ENCODE results near the gene ATAD3C. TPM values are rescaled to one million over a fixed set of nuclear protein-coding genes. Genes with fewer than 3 reads are reported as not detected.

ATAD3C gene
- total RNA-seq, 1 donor from 2014 or later = 7.0 TPM

DNA sequence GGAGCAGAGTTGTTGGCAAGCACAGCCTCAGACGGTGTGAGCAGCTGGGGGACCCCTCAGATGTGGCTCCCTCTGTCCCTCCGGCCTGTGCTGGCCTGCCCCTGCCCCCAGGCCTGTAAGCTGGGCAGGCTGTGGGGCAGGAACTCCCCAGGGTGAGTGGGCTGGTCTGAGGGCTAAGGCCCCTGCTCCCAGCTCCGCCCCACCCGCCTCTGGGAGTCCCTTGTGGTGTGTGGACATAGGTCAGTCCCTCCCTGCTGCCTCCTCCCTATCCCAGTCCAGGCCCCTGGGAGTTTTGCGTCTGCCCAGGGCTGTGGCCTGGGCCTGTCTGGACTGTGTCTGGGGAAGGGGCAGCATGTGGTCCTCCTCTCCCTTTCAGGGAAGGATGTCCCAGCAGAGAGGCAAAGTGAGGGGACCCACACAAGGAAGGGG, 17.6 kb upstream of the ATAD3C start:
- DNase-seq (ENCODE audit: low spot score) = no peak

GRCh38 chr1:1432274-1432950, 17.1 kb upstream of the ATAD3C start:
- no peak for DNase-seq (ENCODE audit: low spot score)

DNA sequence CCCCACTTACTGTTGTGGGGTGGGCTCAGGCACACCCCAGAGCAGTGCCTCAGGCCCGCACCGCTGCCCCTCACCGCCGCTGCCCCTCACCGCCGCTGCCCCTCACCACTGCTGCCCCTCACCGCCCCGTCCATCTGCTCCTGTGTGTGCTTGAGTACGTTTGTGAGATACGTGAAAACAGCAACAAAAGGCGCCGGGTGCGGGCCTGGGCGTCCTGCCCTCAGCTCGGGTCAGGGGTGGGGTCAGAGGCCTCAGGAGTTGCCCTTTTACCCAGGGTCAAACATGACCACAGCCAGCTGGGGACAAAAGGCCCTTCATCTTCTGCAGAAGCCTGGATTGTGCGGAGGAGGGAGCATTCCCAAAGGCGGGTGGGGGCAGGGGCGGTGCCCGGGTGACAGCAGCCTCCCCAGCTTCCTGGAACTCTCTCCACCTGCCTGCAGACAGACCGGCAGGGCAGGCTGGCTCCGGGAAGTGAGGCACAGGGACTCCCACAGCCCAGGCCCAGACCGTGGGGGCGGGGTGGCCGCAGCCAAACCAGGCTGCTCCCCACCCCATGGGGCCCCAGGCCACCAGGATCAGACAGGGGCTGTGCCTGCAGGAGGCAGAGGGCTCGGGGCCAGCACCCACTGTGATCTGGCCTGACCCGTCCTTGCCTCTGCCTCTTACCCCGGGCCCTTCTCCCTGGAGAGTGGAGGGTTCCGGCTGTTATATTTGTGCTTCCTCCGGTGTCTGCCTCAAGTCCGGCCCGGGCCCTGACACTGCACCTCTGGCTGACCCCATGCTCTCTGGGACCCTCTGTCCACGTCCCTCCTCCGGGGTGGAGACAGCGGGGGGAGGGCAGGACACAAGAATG, 16.3 kb upstream of the ATAD3C start:
- DNase-seq (ENCODE audit: low spot score) = peak; percentile 78

DNA sequence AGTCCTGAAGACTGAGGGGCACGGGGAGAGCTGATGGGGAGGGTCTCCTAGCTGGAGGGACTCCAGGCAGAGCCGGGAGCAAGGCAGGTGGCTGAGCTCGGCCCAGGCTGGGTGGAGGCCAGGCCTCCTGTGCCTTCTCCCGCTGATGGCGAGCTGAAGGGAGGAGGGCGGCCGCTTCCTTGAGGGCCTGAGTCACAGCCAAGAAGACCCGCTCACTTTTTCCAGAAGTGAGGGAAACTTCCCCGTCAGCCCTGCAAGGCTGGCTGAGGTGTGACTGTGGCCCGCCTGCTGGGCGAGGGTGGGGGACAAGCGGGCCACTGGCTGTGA, 15.7 kb upstream of the ATAD3C start:
- DNase-seq (ENCODE audit: low spot score) = no peak

DNA sequence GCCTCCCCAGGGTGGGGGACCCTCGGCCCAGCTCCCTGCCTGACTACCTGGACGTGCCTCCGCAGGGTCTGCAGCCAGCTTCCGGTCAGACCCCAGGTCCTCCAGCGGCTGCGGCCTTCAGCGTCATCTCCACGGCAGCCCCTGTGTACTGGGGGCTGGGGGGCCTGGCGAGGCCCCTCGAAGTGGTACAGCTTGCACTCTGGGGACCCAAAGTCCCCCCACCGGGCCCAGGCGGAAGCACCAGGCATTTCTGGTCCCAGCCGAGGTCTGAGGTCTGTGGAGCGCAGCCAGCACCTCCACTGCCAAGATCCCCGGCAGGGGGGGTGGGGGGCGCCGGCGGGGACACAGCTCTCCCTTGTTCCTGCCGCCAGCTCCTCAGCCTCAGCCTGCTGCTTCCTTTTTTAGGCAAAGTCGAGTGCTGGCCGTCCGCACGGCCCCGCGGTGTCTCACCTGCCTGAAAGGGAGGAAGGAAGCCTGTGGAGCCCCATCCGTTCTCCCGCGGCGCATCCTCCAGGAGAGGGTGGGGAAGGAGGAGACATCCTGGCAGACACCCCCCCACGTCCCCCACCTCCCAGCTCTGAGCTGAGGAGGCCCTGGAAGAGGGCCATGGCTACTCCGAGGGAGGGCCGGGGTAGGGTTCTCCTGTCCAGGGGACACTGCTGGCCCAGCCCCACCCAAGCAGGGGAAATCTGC, 15.2 kb upstream of the ATAD3C start:
- peak; percentile 41 for DNase-seq (ENCODE audit: low spot score)

DNA sequence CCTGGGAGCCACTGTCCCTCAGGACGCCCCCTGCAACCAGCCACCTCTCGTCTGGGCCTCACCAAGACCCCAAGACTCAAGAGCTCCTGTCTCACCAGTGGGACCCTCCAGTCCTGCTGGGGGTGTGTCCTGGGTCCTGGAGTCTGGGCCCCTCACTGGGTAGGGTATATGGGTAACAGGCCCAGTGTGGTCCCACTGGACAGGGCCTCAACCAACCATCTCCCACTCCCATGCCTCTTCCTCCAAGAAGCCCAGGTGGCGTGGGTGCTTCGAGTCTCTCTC, 14.7 kb upstream of the ATAD3C start:
- DNase-seq (ENCODE audit: low spot score) = no peak

GRCh38 chr1:1435106-1435903, 14.2 kb upstream of the ATAD3C start, which contains the start of gene VWA1:
Gene VWA1 (plus strand): TSS chr1:1435690. CDS start chr1:1435749, 59 bp downstream.
- DNase-seq (ENCODE audit: low spot score) = peak; percentile 65

- DNase-seq (ENCODE audit: low spot score) = no peak
These were observed 13.4 kb upstream of the ATAD3C start for GRCh38 chr1:1435911-1436629.

GRCh38 chr1:1436630-1437032, 12.9 kb upstream of the ATAD3C start:
- DNase-seq (ENCODE audit: low spot score) = no peak

DNA sequence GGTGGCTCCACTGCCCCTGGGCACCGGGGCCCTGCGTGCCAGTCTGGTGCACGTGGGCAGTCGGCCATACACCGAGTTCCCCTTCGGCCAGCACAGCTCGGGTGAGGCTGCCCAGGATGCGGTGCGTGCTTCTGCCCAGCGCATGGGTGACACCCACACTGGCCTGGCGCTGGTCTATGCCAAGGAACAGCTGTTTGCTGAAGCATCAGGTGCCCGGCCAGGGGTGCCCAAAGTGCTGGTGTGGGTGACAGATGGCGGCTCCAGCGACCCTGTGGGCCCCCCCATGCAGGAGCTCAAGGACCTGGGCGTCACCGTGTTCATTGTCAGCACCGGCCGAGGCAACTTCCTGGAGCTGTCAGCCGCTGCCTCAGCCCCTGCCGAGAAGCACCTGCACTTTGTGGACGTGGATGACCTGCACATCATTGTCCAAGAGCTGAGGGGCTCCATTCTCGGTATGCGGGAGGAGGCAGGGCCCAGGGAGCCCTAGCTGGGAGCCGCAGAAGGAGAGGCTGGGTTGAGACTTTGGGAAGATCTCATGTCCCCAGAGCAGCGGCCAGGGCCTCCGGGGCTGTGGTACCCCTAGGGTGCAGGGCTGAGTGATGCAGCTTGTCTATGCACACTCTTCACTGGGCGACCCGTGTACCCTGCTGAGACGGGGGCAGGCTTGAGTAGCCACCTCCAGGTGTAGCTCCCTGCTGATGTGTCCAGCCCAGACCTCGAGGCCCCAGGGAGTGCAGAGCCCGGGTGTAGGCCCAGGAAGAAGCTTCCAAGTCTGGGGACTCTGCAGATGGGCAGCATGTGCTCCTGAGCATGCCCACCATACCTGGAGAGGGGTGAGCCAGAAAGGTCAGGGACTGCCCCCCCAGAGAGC, 12.2 kb upstream of the ATAD3C start:
- DNase-seq (ENCODE audit: low spot score) = no peak

DNA sequence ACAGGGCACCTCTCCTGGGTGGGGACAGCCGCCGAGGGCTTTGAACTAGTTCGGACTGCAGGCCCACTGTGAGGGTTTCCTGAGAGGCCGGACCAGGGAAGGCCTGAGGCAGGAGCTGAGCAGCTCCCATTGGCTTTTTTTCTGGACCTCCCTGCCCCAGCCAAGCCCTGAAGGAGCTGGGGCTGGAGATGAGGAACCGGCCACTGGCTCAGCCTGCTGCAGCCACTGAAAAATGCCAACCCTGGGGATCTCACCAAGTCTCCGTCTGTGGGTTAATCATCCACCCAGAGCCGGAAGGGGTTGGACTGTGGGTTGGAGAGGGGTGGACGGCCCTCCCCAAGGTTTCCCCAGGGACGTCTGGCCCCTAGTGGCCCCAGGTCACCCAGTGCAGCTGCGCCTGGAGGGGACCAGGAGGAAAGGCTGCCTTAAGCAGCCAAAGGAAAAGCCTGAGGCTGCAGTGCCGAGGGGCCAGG, 11.5 kb upstream of the ATAD3C start:
- DNase-seq (ENCODE audit: low spot score) = peak; percentile 51

DNA sequence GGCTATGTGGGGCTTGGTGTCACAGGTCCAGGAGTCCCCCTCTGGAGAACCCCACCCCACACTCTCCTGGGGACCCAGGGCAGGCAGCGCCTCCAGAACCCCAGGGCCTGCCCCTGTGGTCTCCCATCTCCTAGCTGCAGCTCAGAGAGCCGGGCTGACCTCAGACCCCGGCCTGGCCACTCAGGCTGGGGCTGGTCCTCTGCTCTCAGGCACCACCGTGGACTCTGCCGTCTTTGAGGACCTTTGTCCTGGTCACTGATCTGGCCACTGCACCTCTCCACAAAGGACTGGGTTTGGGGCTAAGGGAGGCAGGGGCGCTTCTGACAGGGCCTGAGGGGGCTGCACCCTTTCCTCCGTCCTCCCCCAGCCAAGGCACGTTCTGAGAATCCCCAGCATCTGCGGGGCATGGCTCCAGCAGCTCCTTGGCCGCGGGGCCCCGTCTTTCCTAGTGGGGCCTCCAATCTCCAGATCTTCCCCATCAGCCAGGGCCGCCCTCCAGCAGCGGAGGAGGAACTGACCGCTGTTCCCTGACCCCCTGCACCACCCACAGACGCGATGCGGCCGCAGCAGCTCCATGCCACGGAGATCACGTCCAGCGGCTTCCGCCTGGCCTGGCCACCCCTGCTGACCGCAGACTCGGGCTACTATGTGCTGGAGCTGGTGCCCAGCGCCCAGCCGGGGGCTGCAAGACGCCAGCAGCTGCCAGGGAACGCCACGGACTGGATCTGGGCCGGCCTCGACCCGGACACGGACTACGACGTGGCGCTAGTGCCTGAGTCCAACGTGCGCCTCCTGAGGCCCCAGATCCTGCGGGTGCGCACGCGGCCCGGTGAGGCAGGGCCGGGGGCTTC, 10.7 kb upstream of the ATAD3C start:
- DNase-seq (ENCODE audit: low spot score) = no peak

- no peak for DNase-seq (ENCODE audit: low spot score)
These were observed 9.8 kb upstream of the ATAD3C start for GRCh38 chr1:1439546-1440261.

DNA sequence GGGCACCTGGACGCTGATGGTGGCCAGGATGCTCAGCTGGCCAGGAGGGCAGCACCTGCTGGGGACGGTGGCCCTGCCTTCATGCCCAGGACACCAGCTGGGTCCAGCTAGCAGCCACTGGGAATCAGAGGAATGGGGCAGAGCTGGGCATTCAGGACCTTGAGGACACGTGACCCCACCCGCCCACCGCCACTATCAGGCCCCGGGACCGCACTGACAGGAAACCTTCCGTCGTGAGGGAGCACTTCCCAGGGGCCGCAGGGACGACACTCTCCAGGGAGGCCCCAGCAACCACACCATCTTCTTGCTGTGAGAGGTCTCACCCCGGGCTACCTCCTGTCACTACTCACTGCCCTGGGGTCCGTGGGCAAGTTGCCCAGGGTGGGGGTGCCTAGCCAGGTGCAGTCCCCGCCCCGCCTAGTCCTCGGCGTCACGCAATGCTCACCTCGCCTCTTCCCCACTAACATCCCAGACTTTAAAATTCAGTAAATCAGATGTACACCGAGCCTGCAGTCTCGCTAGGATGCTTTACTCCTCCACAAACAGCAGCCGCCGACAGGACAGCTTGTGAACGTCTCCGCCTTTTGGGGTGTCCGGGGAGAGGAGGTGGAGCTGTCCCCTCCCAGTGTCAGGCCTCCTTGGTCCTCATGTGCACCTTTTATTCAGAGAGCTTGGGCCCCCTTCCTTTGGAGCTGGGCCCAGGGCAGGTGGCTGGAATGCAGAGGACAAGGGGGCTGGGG, 9.1 kb upstream of the ATAD3C start:
- no peak for DNase-seq (ENCODE audit: low spot score)

DNA sequence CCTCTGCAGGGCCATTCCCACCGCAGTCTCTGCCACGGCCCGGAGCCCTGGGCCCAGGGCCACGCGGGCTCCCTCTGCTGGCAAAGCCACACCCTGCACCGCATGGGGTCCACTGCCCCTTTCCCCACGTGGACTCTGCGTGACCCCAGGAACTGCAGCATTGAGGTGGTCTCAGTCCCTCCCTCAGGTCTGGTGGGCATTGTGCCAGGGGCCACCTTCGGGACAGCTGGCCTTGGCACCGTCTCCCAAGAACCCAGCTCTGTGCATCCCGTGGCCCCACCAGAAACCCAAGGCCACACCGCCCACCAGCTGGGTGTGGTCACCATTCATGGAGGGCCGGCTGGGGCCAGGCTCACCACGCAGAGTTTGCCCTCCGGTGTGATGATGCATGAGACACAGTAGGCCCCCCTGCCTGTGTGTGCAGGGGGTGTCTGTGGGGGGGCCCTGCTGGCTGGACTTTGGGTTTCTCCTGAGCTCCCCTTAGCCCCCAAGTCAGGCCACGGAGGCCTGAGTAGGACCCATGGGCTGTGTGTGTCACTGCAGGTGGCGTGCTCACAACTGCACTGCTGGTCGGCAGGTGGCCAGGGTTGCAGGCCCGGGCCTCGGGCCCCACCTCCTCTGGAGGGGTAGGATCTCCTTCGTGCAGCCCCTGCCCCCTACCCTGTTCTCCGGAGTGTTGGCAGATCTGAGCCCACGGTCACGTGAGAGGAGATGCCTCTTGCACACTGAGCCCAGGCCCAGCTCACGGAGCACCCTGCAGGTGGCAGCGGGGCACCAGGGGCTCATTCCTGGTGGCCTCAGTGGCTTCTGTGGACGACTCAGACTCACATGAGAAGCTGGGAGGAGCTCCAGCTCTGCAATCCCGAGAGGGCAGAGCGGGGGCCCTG, 8.2 kb upstream of the ATAD3C start:
- DNase-seq (ENCODE audit: low spot score) = no peak

DNA sequence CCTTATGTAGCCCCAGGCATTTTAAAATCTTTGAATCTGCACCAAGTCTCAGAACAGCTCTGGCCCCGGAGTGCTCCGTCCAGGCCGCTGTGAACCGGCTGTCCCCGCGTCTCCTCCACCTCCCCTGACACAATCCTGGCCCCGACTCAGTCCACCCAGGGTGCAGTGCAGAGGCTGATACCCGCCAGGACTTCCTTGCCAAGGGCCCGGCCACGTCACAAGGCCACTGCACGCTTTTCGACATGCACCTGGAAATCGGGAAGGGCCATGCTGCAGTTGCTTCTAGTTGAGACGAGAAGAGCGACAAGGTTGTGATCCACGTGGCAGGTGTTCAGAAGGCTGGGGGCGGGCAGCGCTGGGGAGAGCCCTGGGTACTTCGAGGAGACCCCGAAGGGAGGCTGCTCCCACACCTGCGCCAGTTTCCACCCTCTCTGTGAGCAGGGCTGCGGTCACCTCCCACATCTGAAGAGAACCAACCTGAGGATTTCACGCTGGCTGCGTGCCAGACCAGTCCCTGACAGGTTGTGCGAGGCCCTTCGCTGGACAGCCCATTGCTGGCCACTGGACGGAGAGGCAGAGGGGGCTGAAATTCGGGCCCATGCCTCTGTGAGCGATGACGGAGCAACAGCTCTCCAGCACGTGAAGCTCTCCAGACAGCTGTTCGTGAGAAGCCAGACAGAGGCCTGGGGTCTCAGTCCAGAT, 7.3 kb upstream of the ATAD3C start:
- DNase-seq (ENCODE audit: low spot score) = no peak

All from mucosa of gallbladder (tissue), 1 donor.